ENCODE measurements around the gene CFAP77. TPM values are rescaled to one million over a fixed set of nuclear protein-coding genes. Genes with fewer than 3 reads are reported as not detected.

CFAP77 gene
- total and polyA plus RNA-seq, 9 of the 15 experiments (the other 6 are each of a cell fraction or from before 2014, with no cell fraction given), result not detected

- H3K4me3 ChIP-seq, result no peak overlapping the region
- no peak for DNase-seq (ENCODE audit: extremely low read depth in 1 of 4, low spot score in 3 of 4)
- H3K9me1 ChIP-seq (ENCODE audit: control insufficient read depth, insufficient read depth, low read length), result no peaks in the 10 kb centered on the region
- H3K36me3 ChIP-seq (ENCODE audit: control insufficient read depth, insufficient read depth, low read length), result no peaks in the 10 kb centered on the region
- no TSS peak for BruUV-seq (replicated peaks)
- no peak for FAIRE-seq
- 0 out of 2 replicates have a peak, but pooled peaks cover 2% of the 10 kb centered on the region for H4K20me1 ChIP-seq (replicated peaks; ENCODE audit: control insufficient read depth, insufficient read depth, low read length)
- H2AFZ ChIP-seq (ENCODE audit: low read depth, low read length), result no peak overlapping the region
- ChIA-PET CTCF (ENCODE audit: low intra/inter-chr PET ratio) (no interaction called here), POLR2A (no interaction called here)
- H3K9ac ChIP-seq (ENCODE audit: insufficient read depth in 1 of 2, low read depth in 2 of 2, low read length in 2 of 2), result no peak overlapping the region
- in situ Hi-C loops (cut with MboI) (no loop called here), intact Hi-C loops (cut with micrococcal nuclease) (no loop called here)
- no peak overlapping the region for H3K27ac ChIP-seq (ENCODE audit: extremely low read depth, low read depth, low read length)
- no peaks in the 10 kb centered on the region for H3K79me2 ChIP-seq (ENCODE audit: control insufficient read depth, insufficient read depth, low read length)
- no peak overlapping the region for H3K4me2 ChIP-seq (ENCODE audit: insufficient read depth, low read length)
- ATAC-seq, result no peak
- peaks cover 14 to 43% of the 10 kb centered on the region in 2 experiments; a peak in 4 of 5 replicates for H3K27me3 ChIP-seq (ENCODE audit: control insufficient read depth in 2 of 2, insufficient read depth in 2 of 2, low read length in 2 of 2)
- 14% methylated on average over 6 of the region's 6 CpGs for WGBS (ENCODE audit: insufficient coverage, low coverage, missing lambda C conversion rate)
- H3K4me1 ChIP-seq (replicated peaks in 1 of 2; ENCODE audit: control insufficient read depth in 2 of 2, insufficient read depth in 2 of 2, low read length in 2 of 2), result peaks cover 0 to 5% of the 10 kb centered on the region in 2 experiments; a peak in 2 of 5 replicates
- TF ChIP-seq MYC (IDR thresholded peaks at IDR 0.05; ENCODE audit: low read depth, low read length) (no peak), MYC (CRISPR knock-in tag; IDR thresholded peaks at IDR 0.05; ENCODE audit: borderline replicate concordance, low read depth) (no peak), CTCFL (IDR thresholded peaks at IDR 0.05; ENCODE audit: borderline replicate concordance, insufficient read depth, low read depth, low read length, poor library complexity, severe bottlenecking) (no peak), ELK3 (CRISPR knock-in tag; IDR thresholded peaks at IDR 0.05) (no peak), ARNT (IDR thresholded peaks at IDR 0.05) (no peak), KHSRP (IDR thresholded peaks at IDR 0.05) (no peak), ZNF584 (CRISPR knock-in tag; IDR thresholded peaks at IDR 0.05; ENCODE audit: low read depth) (no peak), MAX (CRISPR knock-in tag; IDR thresholded peaks at IDR 0.05) (no peak), ZNF41 (CRISPR knock-in tag; conservative IDR thresholded peaks at IDR 0.05) (no peak), TEAD1 (CRISPR knock-in tag; IDR thresholded peaks at IDR 0.05) (no peak), SOX6 (IDR thresholded peaks at IDR 0.05) (no peak), SIN3A (IDR thresholded peaks at IDR 0.05; ENCODE audit: borderline replicate concordance in 2 of 2, control insufficient read depth in 1 of 2, low read depth in 2 of 2, low read length in 2 of 2) (no peak), NELFE (IDR thresholded peaks at IDR 0.05; ENCODE audit: insufficient read depth, insufficient read length) (no peak), RBM17 (IDR thresholded peaks at IDR 0.05; ENCODE audit: borderline replicate concordance, low read depth, low read length) (no peak)
- no peaks in the 10 kb centered on the region for H3K9me3 ChIP-seq (replicated peaks; ENCODE audit: control insufficient read depth, insufficient read depth, low read depth, low read length)
Observed at GRCh38 chr9:132587592-132587955, 177.6 kb downstream of the CFAP77 start.

All from K562 (cell line).